ENCODE data around the gene LAMA5.

LAMA5 gene

DNA sequence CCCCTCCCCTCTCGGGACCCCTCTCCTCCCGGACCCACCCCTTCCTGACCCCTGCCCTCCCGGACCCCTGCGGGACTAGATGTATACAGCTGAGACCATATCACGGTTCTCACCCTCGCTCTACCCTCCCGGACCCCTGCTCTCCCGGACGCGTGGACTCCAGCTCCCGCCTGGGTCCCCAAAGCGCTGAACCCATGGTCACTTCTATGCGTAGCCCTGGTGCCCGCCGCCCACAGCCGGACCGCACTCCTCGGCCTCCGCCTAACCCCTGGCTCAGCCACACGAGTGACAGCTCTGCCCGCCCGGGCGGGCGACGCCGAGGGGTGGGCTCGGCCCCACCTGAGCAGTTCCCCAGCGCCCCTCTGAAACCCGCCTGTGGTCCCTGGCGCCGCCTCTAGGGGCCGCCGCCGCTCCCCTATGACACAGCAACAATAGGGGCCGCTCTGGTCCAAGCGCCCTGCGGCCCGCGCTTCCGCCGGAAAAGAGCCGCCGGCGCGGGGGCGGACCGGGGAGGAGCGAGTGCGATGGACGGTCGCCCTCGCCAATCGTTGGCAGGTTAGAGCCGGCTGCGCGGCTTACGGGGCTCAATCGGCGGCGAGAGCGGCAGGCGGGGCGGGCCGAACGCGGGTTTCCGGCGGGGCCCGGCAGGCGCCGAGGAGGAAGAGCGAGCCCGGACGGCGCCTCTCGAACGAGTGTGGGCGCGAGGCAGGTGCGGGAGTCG lies 64.6 kb downstream of the LAMA5 start, which contains the start of gene ADRM1:
TSS of gene ADRM1 (plus strand) at position 657 of the 721 bp plus-strand sequence. CDS start 572 bp downstream, outside the sequence.
- H3K9ac ChIP-seq (ENCODE audit: low read length) = peak within 1 kb of the TSS; percentile 93
- H3K9me3 ChIP-seq (ENCODE audit: insufficient read depth, low read length) = no peaks in the 10 kb centered on the region
- peaks cover 40% of the 10 kb centered on the region for H3K79me2 ChIP-seq (ENCODE audit: low read length)
- H3K27me3 ChIP-seq (ENCODE audit: low read depth, low read length) = no peaks in the 10 kb centered on the region
- peak within 1 kb of the TSS; percentile 87 for H3K27ac ChIP-seq (ENCODE audit: low read length)
- H4K20me1 ChIP-seq (ENCODE audit: insufficient read depth, low read length) = peaks cover 25% of the 10 kb centered on the region
- TF ChIP-seq, protein P1, sequence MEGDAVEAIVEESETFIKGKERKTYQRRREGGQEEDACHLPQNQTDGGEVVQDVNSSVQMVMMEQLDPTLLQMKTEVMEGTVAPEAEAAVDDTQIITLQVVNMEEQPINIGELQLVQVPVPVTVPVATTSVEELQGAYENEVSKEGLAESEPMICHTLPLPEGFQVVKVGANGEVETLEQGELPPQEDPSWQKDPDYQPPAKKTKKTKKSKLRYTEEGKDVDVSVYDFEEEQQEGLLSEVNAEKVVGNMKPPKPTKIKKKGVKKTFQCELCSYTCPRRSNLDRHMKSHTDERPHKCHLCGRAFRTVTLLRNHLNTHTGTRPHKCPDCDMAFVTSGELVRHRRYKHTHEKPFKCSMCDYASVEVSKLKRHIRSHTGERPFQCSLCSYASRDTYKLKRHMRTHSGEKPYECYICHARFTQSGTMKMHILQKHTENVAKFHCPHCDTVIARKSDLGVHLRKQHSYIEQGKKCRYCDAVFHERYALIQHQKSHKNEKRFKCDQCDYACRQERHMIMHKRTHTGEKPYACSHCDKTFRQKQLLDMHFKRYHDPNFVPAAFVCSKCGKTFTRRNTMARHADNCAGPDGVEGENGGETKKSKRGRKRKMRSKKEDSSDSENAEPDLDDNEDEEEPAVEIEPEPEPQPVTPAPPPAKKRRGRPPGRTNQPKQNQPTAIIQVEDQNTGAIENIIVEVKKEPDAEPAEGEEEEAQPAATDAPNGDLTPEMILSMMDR (IDR thresholded peaks at IDR 0.05; ENCODE audit: low read depth, low read length) = peak; percentile 79
- TF ChIP-seq EZH2phosphoT487 (IDR thresholded peaks at IDR 0.05; ENCODE audit: low read depth) = no peak
- H3K4me1 ChIP-seq (ENCODE audit: low read length) = peaks cover 13% of the 10 kb centered on the region
- peaks cover 30% of the 10 kb centered on the region for H3K36me3 ChIP-seq (replicated peaks; ENCODE audit: low read depth, low read length)
- H3K4me2 ChIP-seq (ENCODE audit: low read length) = peak within 1 kb of the TSS; percentile 99
- peak within 1 kb of the TSS; percentile 98 for H3K4me3 ChIP-seq (ENCODE audit: low read length)
- peak within 1 kb of the TSS; percentile 92 for H2AFZ ChIP-seq (ENCODE audit: low read depth, low read length)

DNA sequence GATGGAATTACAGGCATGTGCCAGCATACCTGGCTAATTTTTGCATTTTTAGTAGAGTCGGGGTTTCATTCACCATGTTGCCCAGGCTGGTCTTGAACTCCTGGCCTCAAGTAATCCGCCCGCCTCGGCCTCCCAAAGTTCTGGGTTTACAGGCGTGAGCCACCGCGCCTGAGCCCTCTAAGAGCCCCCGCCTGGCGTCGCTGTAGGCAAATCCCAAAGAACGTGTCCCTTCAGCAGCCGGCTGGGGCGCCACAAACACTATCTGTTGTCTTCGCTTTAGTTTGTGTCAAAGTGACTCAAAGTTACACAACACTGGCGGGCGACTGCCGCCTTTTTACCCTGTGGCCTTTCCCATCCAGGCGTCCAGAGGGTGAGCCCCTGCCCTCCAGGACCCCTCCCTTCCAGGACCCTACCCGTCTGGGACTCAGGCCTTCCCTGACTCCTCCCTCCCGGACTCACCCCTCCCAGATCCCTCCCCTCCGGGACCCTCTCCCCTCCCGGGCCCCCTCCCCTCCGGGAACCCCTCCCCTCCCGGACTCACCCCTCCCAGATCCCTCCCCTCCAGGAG lies 65.3 kb downstream of the LAMA5 start:
- Histone ChIP-seq H3K4me2 (ENCODE audit: low read length) (peak overlapping the region; percentile 87), H3K27ac (ENCODE audit: low read length) (peak overlapping the region; percentile 87), H3K4me1 (ENCODE audit: low read length) (peaks cover 13% of the 10 kb centered on the region), H3K27me3 (ENCODE audit: low read depth, low read length) (no peaks in the 10 kb centered on the region), H3K9me3 (ENCODE audit: insufficient read depth, low read length) (no peaks in the 10 kb centered on the region), H3K36me3 (replicated peaks; ENCODE audit: low read depth, low read length) (peaks cover 24% of the 10 kb centered on the region), H3K9ac (ENCODE audit: low read length) (peak overlapping the region; percentile 93), H2AFZ (ENCODE audit: low read depth, low read length) (peak overlapping the region; percentile 92; the same call in 1 of the 2 replicates), H3K4me3 (ENCODE audit: low read length) (peak overlapping the region; percentile 98), H3K79me2 (ENCODE audit: low read length) (peaks cover 39% of the 10 kb centered on the region), H4K20me1 (ENCODE audit: insufficient read depth, low read length) (peaks cover 25% of the 10 kb centered on the region)
- TF ChIP-seq EZH2phosphoT487 (IDR thresholded peaks at IDR 0.05; ENCODE audit: low read depth) = no peak
- TF ChIP-seq, protein P1 (IDR thresholded peaks at IDR 0.05; ENCODE audit: low read depth, low read length) = peak; percentile 59

DNA sequence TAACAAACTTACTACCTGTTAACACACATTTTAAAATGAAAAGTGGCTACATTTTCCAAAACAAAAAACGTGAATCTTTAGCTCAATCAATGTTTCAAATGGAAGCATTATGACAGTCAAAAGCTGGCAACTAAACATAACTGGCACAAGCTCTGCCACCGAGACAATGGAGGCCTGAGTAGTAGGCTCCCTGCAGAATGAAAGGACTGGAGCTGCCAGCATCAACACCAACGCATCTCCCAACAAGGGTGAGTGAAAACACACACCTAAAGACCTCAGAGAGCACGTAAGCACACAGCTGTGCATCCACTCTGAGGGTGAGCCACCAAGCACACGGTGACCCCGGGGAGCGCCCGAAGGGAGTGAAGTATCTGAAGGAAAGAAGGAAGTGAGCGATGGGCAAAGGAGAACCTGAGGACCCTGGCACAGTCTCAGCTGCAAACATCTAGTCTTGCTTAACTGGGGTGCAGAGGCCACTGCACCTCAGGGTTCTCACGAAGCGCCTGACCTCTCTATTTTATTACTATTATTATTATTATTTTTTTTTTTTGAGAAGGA lies 65.9 kb downstream of the LAMA5 start:
- H3K9ac ChIP-seq (ENCODE audit: low read length) = no peak overlapping the region
- peaks cover 32% of the 10 kb centered on the region for H3K79me2 ChIP-seq (ENCODE audit: low read length)
- H2AFZ ChIP-seq (ENCODE audit: low read depth, low read length) = no peak overlapping the region

More for the DNA sequence above, 65.9 kb downstream of the LAMA5 start:
- peaks cover 21% of the 10 kb centered on the region for H3K36me3 ChIP-seq (replicated peaks; ENCODE audit: low read depth, low read length)
- TF ChIP-seq EZH2phosphoT487 (IDR thresholded peaks at IDR 0.05; ENCODE audit: low read depth) = no peak
- TF ChIP-seq, protein P1 (IDR thresholded peaks at IDR 0.05; ENCODE audit: low read depth, low read length) = no peak
- no peak overlapping the region for H3K27ac ChIP-seq (ENCODE audit: low read length)
- H3K27me3 ChIP-seq (ENCODE audit: low read depth, low read length) = no peaks in the 10 kb centered on the region
- no peak overlapping the region for H3K4me2 ChIP-seq (ENCODE audit: low read length)
- H4K20me1 ChIP-seq (ENCODE audit: insufficient read depth, low read length) = peaks cover 25% of the 10 kb centered on the region
- H3K4me3 ChIP-seq (ENCODE audit: low read length) = no peak overlapping the region
- H3K9me3 ChIP-seq (ENCODE audit: insufficient read depth, low read length) = no peaks in the 10 kb centered on the region
- peaks cover 13% of the 10 kb centered on the region for H3K4me1 ChIP-seq (ENCODE audit: low read length)

All from OCI-LY3 (cell line).